SK-N-MC (cell line): ENCODE results near the gene DLGAP1.
"Not testable (repeated sequence)": the region's sequence is repeated elsewhere in the genome, so short reads cannot be mapped to it uniquely, and the experiment has no call there.

Experiments used
- EZH2 ChIP-seq: fragments of 200-600 bp; sonication (generic); IDR thresholded peaks from one replicate; pipeline ENCODE4 v1.6.1; 2017; ENCODE audit warnings: antibody characterized with exemption
- POLR2AphosphoS5 ChIP-seq: IDR thresholded peaks from 2 replicates; pipeline ENCODE4 v1.6.1; 2012; ENCODE audit warnings: mild to moderate bottlenecking, low read depth, low read length, borderline replicate concordance

GRCh38 chr18:3580523-3581025, 874.5 kb downstream of the DLGAP1 start:
- not testable (repeated sequence) for TF ChIP-seq EZH2, POLR2AphosphoS5
